GM12878 (cell line): ENCODE data around the gene RASL12. TPM values are rescaled to one million over a fixed set of nuclear protein-coding genes. Genes with fewer than 3 reads are reported as not detected.

Experiments used
- ATAC-seq: fragments of 200-7000 bp; cut with Tn5 transposase; 3 replicates; pipeline ENCODE4 v1.9.1; 2020; ENCODE audit warnings: mild to moderate bottlenecking, moderate library complexity
- BruUV-seq: library from RNA; stranded (reverse); fragments of 400-500 nt; replicated peaks from 2 replicates; lab custom pipeline; 2021; lab: Mats Ljungman, UMichigan
- CTCF ChIA-PET: fragments of 300-600 bp; sonication (Branson Sonifier 250); formaldehyde crosslinking; extraction: SDS; loops from one replicate; lab custom pipeline; 2021; ENCODE audit warnings: inconsistent platforms; lab: Yijun Ruan, JAX
- POLR2A ChIA-PET: fragments of 350-600 bp; formaldehyde crosslinking; extraction: SDS; loops from one replicate; lab custom pipeline; 2021; ENCODE audit warnings: inconsistent platforms; lab: Charles Lee
- RAD21 ChIA-PET: fragments of 300-600 bp; sonication (Branson Sonifier 250); formaldehyde crosslinking; loops from one replicate; lab custom pipeline; 2023; ENCODE audit warnings: antibody characterized with exemption; ENCODE audit not compliant: unreplicated experiment; lab: Charles Lee
- SMC1A ChIA-PET: fragments of 300-600 bp; sonication (Branson Sonifier 250); formaldehyde crosslinking; loops from one replicate; lab custom pipeline; 2023; ENCODE audit not compliant: unreplicated experiment, uncharacterized antibody; lab: Charles Lee
- DNase-seq: peaks from one replicate; pipeline ENCODE4 v3.0.0-alpha.2; 2011; ENCODE audit warnings: low read depth, low spot score
- FAIRE-seq: peaks from 3 replicates; lab custom pipeline; 2011; peaks lifted over from hg19 to GRCh38; lab: Jason Lieb, UNC
- H2AFZ ChIP-seq: 2 replicates; pipeline ENCODE4 v1.6.0; 2011; ENCODE audit warnings: low read depth, low read length, control low read depth; ENCODE audit not compliant: control insufficient read depth
- H3K27ac ChIP-seq: 2 replicates; pipeline ENCODE4 v1.5.1; 2011; ENCODE audit warnings: control low read depth; ENCODE audit not compliant: control insufficient read depth, insufficient read depth
- H3K27me3 ChIP-seq, 2 experiments: replicated peaks in 1 of 2; 2 replicates each; pipeline versions ENCODE4 v1.6.0 to v1.6.1; 2011; ENCODE audit warnings: low read length in 1 of 2; ENCODE audit not compliant: control insufficient read depth in 2 of 2, insufficient read depth in 2 of 2
- H3K36me3 ChIP-seq, 2 experiments: 2 replicates each; pipeline ENCODE4 v1.5.1; 2011; ENCODE audit warnings: low read length in 1 of 2; ENCODE audit not compliant: control insufficient read depth in 2 of 2, insufficient read depth in 2 of 2
- H3K4me1 ChIP-seq: 2 replicates; pipeline ENCODE4 v1.6.1; 2011; ENCODE audit warnings: mild to moderate bottlenecking, low read length, moderate library complexity, mixed read lengths; ENCODE audit not compliant: control insufficient read depth, insufficient read depth
- H3K4me2 ChIP-seq: 2 replicates; pipeline ENCODE4 v1.6.0; 2011; ENCODE audit warnings: control low read depth; ENCODE audit not compliant: control insufficient read depth, insufficient read depth
- H3K4me3 ChIP-seq: fragments of 200-600 bp; sonication (generic); 2 replicates; pipeline ENCODE4 v1.5.1; 2016
- H3K79me2 ChIP-seq: 2 replicates; pipeline ENCODE4 v1.6.0; 2011; ENCODE audit warnings: low read length; ENCODE audit not compliant: control insufficient read depth, insufficient read depth
- H3K9ac ChIP-seq: 2 replicates; pipeline ENCODE4 v1.8.0; 2011; ENCODE audit warnings: low read length, control low read depth, mixed read lengths; ENCODE audit not compliant: control insufficient read depth, insufficient read depth
- H3K9me3 ChIP-seq: replicated peaks from 3 replicates; pipeline ENCODE4 v1.5.1; 2011; ENCODE audit warnings: mild to moderate bottlenecking, low read length; ENCODE audit not compliant: control insufficient read depth, insufficient read depth
- H4K20me1 ChIP-seq: 2 replicates; pipeline ENCODE4 v1.6.0; 2011; ENCODE audit not compliant: control insufficient read depth, insufficient read depth
- CBFB ChIP-seq: IDR thresholded peaks from 2 replicates; pipeline ENCODE4 v1.6.1; 2016; ENCODE audit warnings: antibody characterized with exemption, low read depth
- ESRRA ChIP-seq: IDR thresholded peaks from 2 replicates; pipeline ENCODE4 v1.6.1; 2012; ENCODE audit warnings: mild to moderate bottlenecking, low read length, improper control_type of control experiment
- KAT2A ChIP-seq: conservative IDR thresholded peaks from 2 replicates; pipeline ENCODE4 v1.6.1; 2011; ENCODE audit warnings: low read depth, low read length; ENCODE audit not compliant: control insufficient read depth
- KLF5 ChIP-seq: fragments of 450-650 bp; IDR thresholded peaks from 2 replicates; pipeline ENCODE4 v1.6.1; 2014; ENCODE audit warnings: mild to moderate bottlenecking; ENCODE audit not compliant: partially characterized antibody
- MTA3 ChIP-seq: IDR thresholded peaks from 2 replicates; pipeline ENCODE4 v1.6.1; 2012; ENCODE audit warnings: low read length, inconsistent platforms, borderline replicate concordance
- MXI1 ChIP-seq: fragments of 150-350 bp; IDR thresholded peaks from 2 replicates; pipeline ENCODE4 v1.6.1; 2011; ENCODE audit warnings: low read depth, mild to moderate bottlenecking, inconsistent platforms, low read length, improper control_type of control experiment
- NR2F1 ChIP-seq: fragments of 450-650 bp; conservative IDR thresholded peaks from 2 replicates; pipeline ENCODE4 v1.6.1; 2017; ENCODE audit warnings: mild to moderate bottlenecking
- RELB ChIP-seq: fragments of 450-650 bp; IDR thresholded peaks from 2 replicates; pipeline ENCODE4 v1.6.1; 2017; ENCODE audit warnings: low read depth, mild to moderate bottlenecking, moderate library complexity
- RUNX3 ChIP-seq: IDR thresholded peaks from 2 replicates; pipeline ENCODE4 v1.6.1; 2012; ENCODE audit warnings: low read length, inconsistent platforms
- SPI1 ChIP-seq: IDR thresholded peaks from 2 replicates; pipeline ENCODE4 v1.6.1; 2011; ENCODE audit warnings: low read depth, mild to moderate bottlenecking, low read length, moderate library complexity, borderline replicate concordance; ENCODE audit not compliant: insufficient read depth
- ZNF687 ChIP-seq: fragments of 450-650 bp; IDR thresholded peaks from 2 replicates; pipeline ENCODE4 v1.6.1; 2017; ENCODE audit warnings: mild to moderate bottlenecking, moderate library complexity
- WGBS: methylation state at CpG from one replicate; pipeline ENCODE4 v1.1.6; 2016; ENCODE audit warnings: low lambda C conversion rate; ENCODE audit not compliant: insufficient replicate concordance, insufficient coverage; ENCODE audit errors: missing lambda C conversion rate; 5-methylcytosine and 5-hydroxymethylcytosine counted together
- in situ Hi-C: fragments of 300-500 bp; cut with MboI; formaldehyde crosslinking; loops from 9 replicates; pipeline ENCODE4 v1.14.3; 2018; ENCODE audit warnings: mixed read lengths
- intact Hi-C: fragments of 100-400 bp; cut with micrococcal nuclease; formaldehyde crosslinking; loops from one replicate; pipeline ENCODE4 v1.14.2; 2022; ENCODE audit not compliant: unreplicated experiment
- polyA plus RNA-seq, 11 experiments: library from polyadenylated mRNA; depleted of rRNA in 4 of 11; unstranded in 6 of 11; stranded (reverse) in 5 of 11; fragments of >200 nt; fragmentation: Nextera tagmentation in 4 of 11; fragmentation: Illumina TruSeq in 1 of 11; extraction: Ambion mirVana in 4 of 11; extraction: Trizol in 1 of 11; gene quantifications; 1 replicate in 1 of 11; 2 replicates in 10 of 11; pipeline versions ENCODE4 v1.2.1 to v1.2.3, GENCODE V29; 2011 to 2016; ENCODE audit warnings: inconsistent platforms in 2 of 11, missing spikeins in 2 of 11, low read depth in 1 of 11
- total RNA-seq, 4 experiments: library from RNA; depleted of rRNA in 3 of 4; stranded (reverse); fragments of >200 nt in 3 of 4; fragmentation: Illumina TruSeq in 1 of 4; extraction: Trizol in 1 of 4; gene quantifications; 2 replicates each; pipeline versions ENCODE4 v1.2.1 to v1.2.3, GENCODE V29; 2013 to 2021

RASL12 gene
- total and polyA plus RNA-seq, 10 of the 15 experiments (the other 5 are each of a cell fraction or from before 2014, with no cell fraction given), result 0.06 to 0.10 TPM; not detected in 8

- DNase-seq (no peak), ATAC-seq (no peak), FAIRE-seq (no peak)
- no peak overlapping the region for H3K27ac ChIP-seq
- no peaks in the 10 kb centered on the region for H3K79me2 ChIP-seq
- peaks cover 3% of the 10 kb centered on the region; the same call in 1 of the 2 replicates for H4K20me1 ChIP-seq
- RAD21 ChIA-PET, result no interaction called here
- H2AFZ ChIP-seq, result no peak overlapping the region
- TF ChIP-seq NR2F1, result no peak
- TF ChIP-seq KLF5, result no peak
- TF ChIP-seq MXI1, result no peak
- no peak for TF ChIP-seq RELB
- H3K27me3 ChIP-seq, result peaks cover 0 to 6% of the 10 kb centered on the region in 2 experiments; a peak in 1 of 4 replicates
- WGBS, result 23% methylated on average over 6 of the region's 6 CpGs
- no peak overlapping the region for H3K4me2 ChIP-seq
- BruUV-seq, result no TSS peak
- in situ Hi-C loops, result no loop called here
- no peaks in the 10 kb centered on the region for H3K36me3 ChIP-seq
- H3K9ac ChIP-seq, result no peak overlapping the region
- H3K9me3 ChIP-seq, result no peaks in the 10 kb centered on the region
- H3K4me1 ChIP-seq, result no peaks in the 10 kb centered on the region
- no peak overlapping the region for H3K4me3 ChIP-seq
- POLR2A ChIA-PET, result no interaction called here
- intact Hi-C loops, result loop anchor here (10.0 kb wide), 1 partner anchor 346 kb away; no protein-coding TSS in a partner anchor
- CTCF ChIA-PET, result no interaction called here
- SMC1A ChIA-PET, result interaction anchor here (0.5 to 1.4 kb wide), 2 partner anchors 16 to 270 kb away, joined by 3 read pairs; no protein-coding TSS in a partner anchor
Observed at GRCh38 chr15:65081270-65081669, 13.5 kb upstream of the RASL12 start.

- CTCF ChIA-PET, result interaction anchor here (1.9 kb wide), 1 partner anchor 27 kb away, joined by 7 read pairs; no protein-coding TSS in a partner anchor
- no peak overlapping the region for H3K27ac ChIP-seq
- peaks cover 3% of the 10 kb centered on the region; the same call in 1 of the 2 replicates for H4K20me1 ChIP-seq
- in situ Hi-C loops (no loop called here), intact Hi-C loops (loop anchor here (2.0 kb wide), 1 partner anchor 25 kb away; no protein-coding TSS in a partner anchor)
- no peaks in the 10 kb centered on the region for H3K9me3 ChIP-seq
- no peak for ATAC-seq
- BruUV-seq, result no TSS peak
- RAD21 ChIA-PET, result no interaction called here
- no peak overlapping the region for H2AFZ ChIP-seq
- H3K27me3 ChIP-seq, result peaks cover 0 to 6% of the 10 kb centered on the region in 2 experiments; a peak in 1 of 4 replicates
- no peaks in the 10 kb centered on the region for H3K79me2 ChIP-seq
- H3K9ac ChIP-seq, result no peak overlapping the region
- 74% methylated on average over 5 of the region's 5 CpGs for WGBS
- SMC1A ChIA-PET, result no interaction called here
- H3K4me3 ChIP-seq, result no peak overlapping the region
- FAIRE-seq, result no peak
- POLR2A ChIA-PET, result no interaction called here
- no peak overlapping the region for H3K4me2 ChIP-seq
- H3K36me3 ChIP-seq, result no peaks in the 10 kb centered on the region
- DNase-seq, result no peak
- H3K4me1 ChIP-seq, result no peaks in the 10 kb centered on the region
- TF ChIP-seq MTA3, result no peak
- no peak for TF ChIP-seq SPI1
- TF ChIP-seq ZNF687, result no peak
- no peak for TF ChIP-seq ESRRA
- no peak for TF ChIP-seq CBFB
- no peak for TF ChIP-seq RUNX3
- TF ChIP-seq KAT2A, result no peak
Observed at GRCh38 chr15:65079580-65079979, 11.8 kb upstream of the RASL12 start.
